ENCODE results near the gene PDE4D.

PDE4D gene

DNA sequence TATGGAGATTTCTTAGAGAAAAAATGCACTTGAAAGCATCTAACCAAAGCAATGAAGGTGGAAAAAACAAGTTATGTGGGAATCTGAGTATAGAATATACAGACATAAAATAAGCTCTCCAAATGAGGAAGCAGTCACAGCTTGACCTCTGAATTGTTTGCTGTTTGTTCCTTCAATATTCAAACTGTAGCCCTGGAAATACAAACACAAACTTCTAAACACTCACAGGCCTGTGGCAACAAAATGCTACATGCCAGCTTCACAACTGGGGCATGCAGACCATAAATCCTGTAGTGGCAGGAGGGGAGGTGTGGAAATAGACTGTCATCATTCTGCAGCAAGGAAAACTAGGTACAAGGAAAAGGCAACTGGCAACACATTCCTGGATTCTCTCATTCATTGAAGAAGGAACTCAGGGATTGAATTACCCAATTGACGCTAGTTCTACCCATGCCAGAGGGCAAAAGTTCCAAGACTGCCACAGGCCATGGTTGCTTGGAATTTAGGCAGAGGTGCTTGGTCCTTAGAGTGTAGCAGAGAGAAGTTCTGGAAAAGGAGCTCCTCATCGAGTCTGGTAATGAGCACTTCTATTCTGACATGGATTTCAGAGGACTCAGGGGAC is 349.6 kb downstream of the PDE4D start:
- H3K4me3 ChIP-seq (replicated peaks; ENCODE audit: low read depth, low read length): no peak overlapping the region
- DNase-seq (ENCODE audit: extremely low read depth, insufficient read length): no peak
- no peaks in the 10 kb centered on the region for H3K27me3 ChIP-seq (replicated peaks; ENCODE audit: control insufficient read depth, insufficient read depth, low read length)
- TF ChIP-seq CTCF (IDR thresholded peaks at IDR 0.05; ENCODE audit: insufficient read depth, low read length, poor library complexity, severe bottlenecking): no peak
- H3K36me3 ChIP-seq (ENCODE audit: control insufficient read depth, insufficient read depth, low read length): no peaks in the 10 kb centered on the region

DNA sequence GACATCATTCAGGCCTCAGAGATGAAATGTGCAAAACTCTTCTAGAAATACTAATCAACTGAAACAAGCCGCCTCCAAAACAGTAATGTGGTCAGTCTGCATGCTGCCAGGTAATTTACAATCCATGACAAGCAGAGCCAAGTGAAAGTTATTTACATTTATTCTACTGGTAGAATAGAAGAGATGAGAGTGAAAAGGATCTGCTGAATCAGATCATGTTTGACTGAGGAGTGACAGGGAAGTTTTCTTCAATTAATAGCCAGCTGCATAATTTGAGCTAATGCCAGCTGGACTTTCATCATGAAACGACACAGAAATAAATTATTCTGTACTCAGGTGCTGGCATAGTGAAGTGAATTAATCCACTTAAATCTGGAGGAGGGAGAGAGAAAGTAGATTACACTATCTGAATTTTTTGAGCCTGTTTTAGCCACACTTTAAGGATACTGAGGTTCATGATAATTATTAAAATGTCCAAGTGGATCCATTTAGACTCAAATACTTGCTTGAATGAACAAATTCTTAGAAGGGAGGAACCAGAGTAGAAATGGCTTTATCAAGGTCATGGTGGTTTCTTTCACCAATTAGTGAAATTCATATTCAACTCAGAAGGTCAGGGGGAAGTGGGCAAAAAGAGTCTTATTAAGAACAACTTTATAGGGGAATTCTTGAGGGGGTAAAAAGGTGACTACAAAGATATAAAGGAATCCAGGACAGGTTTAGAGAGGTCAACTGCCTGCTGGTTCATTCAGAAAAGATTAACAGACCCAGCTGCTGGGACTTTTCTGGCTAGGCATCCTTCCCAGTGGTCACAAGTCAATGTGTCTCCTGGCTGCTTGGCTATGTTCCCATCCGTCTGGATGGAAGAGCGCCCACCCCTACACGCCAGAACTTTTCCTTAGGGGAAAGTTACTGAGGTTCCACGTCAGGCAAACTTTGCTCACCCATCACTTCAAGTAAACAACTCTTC is 350.4 kb downstream of the PDE4D start:
- Histone ChIP-seq H3K27me3 (replicated peaks; ENCODE audit: control insufficient read depth, insufficient read depth, low read length) (no peaks in the 10 kb centered on the region), H3K36me3 (ENCODE audit: control insufficient read depth, insufficient read depth, low read length) (no peaks in the 10 kb centered on the region), H3K4me3 (replicated peaks; ENCODE audit: low read depth, low read length) (no peak overlapping the region)
- no peak for TF ChIP-seq CTCF (IDR thresholded peaks at IDR 0.05; ENCODE audit: insufficient read depth, low read length, poor library complexity, severe bottlenecking)
- DNase-seq (ENCODE audit: extremely low read depth, insufficient read length): no peak

DNA sequence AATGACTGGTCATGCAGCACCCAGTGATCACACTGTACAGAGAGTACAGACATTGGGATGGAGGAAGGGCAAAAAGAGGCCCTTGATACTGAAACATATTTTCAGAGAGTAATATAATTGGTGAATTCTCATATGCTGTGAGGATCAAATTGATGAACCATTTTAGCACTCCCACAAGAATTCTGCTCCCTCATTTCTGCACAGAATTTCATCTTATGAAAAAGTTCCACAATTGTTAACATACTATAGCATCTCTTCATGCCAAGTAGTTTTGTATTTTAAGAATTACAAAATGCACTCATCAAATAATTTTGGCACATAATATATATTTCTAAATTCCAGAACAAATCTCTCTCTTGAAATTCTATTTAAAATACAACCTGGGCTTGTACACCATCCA is 351.2 kb downstream of the PDE4D start:
- Histone ChIP-seq H3K36me3 (ENCODE audit: control insufficient read depth, insufficient read depth, low read length) (no peaks in the 10 kb centered on the region), H3K4me3 (replicated peaks; ENCODE audit: low read depth, low read length) (no peak overlapping the region), H3K27me3 (replicated peaks; ENCODE audit: control insufficient read depth, insufficient read depth, low read length) (no peaks in the 10 kb centered on the region)
- DNase-seq (ENCODE audit: extremely low read depth, insufficient read length): no peak
- TF ChIP-seq CTCF (IDR thresholded peaks at IDR 0.05; ENCODE audit: insufficient read depth, low read length, poor library complexity, severe bottlenecking): no peak

DNA sequence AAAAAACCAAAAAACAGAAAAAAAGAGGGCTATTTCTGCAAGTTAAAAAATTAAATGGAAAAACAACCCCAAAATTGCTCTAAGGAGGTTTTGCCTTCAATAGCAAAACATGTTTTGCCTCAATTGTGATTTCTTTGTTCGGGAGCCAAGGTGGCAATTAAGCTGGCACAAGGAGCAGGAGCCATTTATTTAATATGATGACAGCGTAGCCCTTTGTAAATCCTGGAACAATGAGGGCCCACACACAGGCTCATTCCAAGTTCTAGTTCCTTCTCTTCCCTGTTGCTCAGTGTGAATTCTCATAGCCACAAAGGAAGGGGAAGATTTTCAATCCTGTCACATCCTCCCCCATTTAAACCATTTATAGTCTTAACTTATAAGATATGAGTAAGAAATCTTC is 353.2 kb downstream of the PDE4D start:
- Histone ChIP-seq H3K36me3 (ENCODE audit: control insufficient read depth, insufficient read depth, low read length) (no peaks in the 10 kb centered on the region), H3K4me3 (replicated peaks; ENCODE audit: low read depth, low read length) (no peak overlapping the region), H3K27me3 (replicated peaks; ENCODE audit: control insufficient read depth, insufficient read depth, low read length) (no peaks in the 10 kb centered on the region)
- TF ChIP-seq CTCF (IDR thresholded peaks at IDR 0.05; ENCODE audit: insufficient read depth, low read length, poor library complexity, severe bottlenecking): no peak
- DNase-seq (ENCODE audit: extremely low read depth, insufficient read length): no peak

DNA sequence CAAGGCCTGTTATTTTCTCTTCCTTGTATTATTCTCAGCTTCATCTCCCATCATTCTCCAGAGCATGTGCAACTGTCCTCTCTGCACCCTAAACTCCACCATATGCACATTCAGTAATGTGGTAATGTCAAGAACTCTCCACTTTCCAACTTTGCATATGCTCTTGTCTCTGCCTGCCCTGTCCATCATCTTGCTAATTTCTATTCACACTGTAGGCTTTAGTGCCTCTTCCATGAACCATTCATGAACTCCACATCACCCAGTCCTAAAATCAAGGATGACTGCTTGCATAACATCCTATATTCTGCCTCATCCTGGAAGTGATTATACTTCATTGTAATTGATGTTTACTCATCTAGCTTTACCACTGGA is 354.8 kb downstream of the PDE4D start:
- TF ChIP-seq CTCF (IDR thresholded peaks at IDR 0.05; ENCODE audit: insufficient read depth, low read length, poor library complexity, severe bottlenecking): no peak
- Histone ChIP-seq H3K4me3 (replicated peaks; ENCODE audit: low read depth, low read length) (no peak overlapping the region), H3K27me3 (replicated peaks; ENCODE audit: control insufficient read depth, insufficient read depth, low read length) (no peaks in the 10 kb centered on the region), H3K36me3 (ENCODE audit: control insufficient read depth, insufficient read depth, low read length) (no peaks in the 10 kb centered on the region)
- no peak for DNase-seq (ENCODE audit: extremely low read depth, insufficient read length)
